ENCODE data around the gene SHISAL1. TPM values are rescaled to one million over a fixed set of nuclear protein-coding genes. Genes with fewer than 3 reads are reported as not detected.

Gene SHISAL1
- total RNA-seq, 1 donor from 2014 or later = 6.5 TPM

GRCh38 chr22:44219101-44219870, 93.5 kb downstream of the SHISAL1 start:
- Mint-ChIP-seq H3K4me3 (ENCODE audit: unreplicated experiment) (no peak overlapping the region), H3K27me3 (ENCODE audit: unreplicated experiment) (peaks cover 8% of the 10 kb centered on the region), H3K4me1 (ENCODE audit: unreplicated experiment) (no peaks in the 10 kb centered on the region), H3K9me3 (ENCODE audit: unreplicated experiment) (no peaks in the 10 kb centered on the region), H3K36me3 (ENCODE audit: low read depth, unreplicated experiment) (no peaks in the 10 kb centered on the region), H3K27ac (ENCODE audit: unreplicated experiment) (no peak overlapping the region)
- no peak for DNase-seq (ENCODE audit: low spot score)
- no peak for TF ChIP-seq CTCF (IDR thresholded peaks at IDR 0.05; ENCODE audit: unreplicated experiment)

GRCh38 chr22:44218071-44218470, 94.7 kb downstream of the SHISAL1 start:
- DNase-seq (ENCODE audit: low spot score) = no peak
- TF ChIP-seq CTCF (IDR thresholded peaks at IDR 0.05; ENCODE audit: unreplicated experiment) = no peak
- Mint-ChIP-seq H3K36me3 (ENCODE audit: low read depth, unreplicated experiment) (no peaks in the 10 kb centered on the region), H3K27me3 (ENCODE audit: unreplicated experiment) (peaks cover 4% of the 10 kb centered on the region), H3K4me1 (ENCODE audit: unreplicated experiment) (no peaks in the 10 kb centered on the region), H3K9me3 (ENCODE audit: unreplicated experiment) (no peaks in the 10 kb centered on the region), H3K27ac (ENCODE audit: unreplicated experiment) (no peak overlapping the region), H3K4me3 (ENCODE audit: unreplicated experiment) (no peak overlapping the region)

GRCh38 chr22:44217346-44217745, 95.4 kb downstream of the SHISAL1 start:
- DNase-seq (ENCODE audit: low spot score) = no peak
- H3K27me3 Mint-ChIP-seq (ENCODE audit: unreplicated experiment) = peaks cover 4% of the 10 kb centered on the region
- no peak overlapping the region for H3K27ac Mint-ChIP-seq (ENCODE audit: unreplicated experiment)

GRCh38 chr22:44215287-44215686, 97.5 kb downstream of the SHISAL1 start:
- Mint-ChIP-seq H3K27ac (ENCODE audit: unreplicated experiment) (no peak overlapping the region), H3K4me3 (ENCODE audit: unreplicated experiment) (no peak overlapping the region), H3K27me3 (ENCODE audit: unreplicated experiment) (peaks cover 6% of the 10 kb centered on the region), H3K9me3 (ENCODE audit: unreplicated experiment) (no peaks in the 10 kb centered on the region), H3K36me3 (ENCODE audit: low read depth, unreplicated experiment) (no peaks in the 10 kb centered on the region), H3K4me1 (ENCODE audit: unreplicated experiment) (no peaks in the 10 kb centered on the region)
- DNase-seq (ENCODE audit: low spot score) = no peak
- TF ChIP-seq CTCF (IDR thresholded peaks at IDR 0.05; ENCODE audit: unreplicated experiment) = no peak

More at GRCh38 chr22:44217346-44217745, 95.4 kb downstream of the SHISAL1 start:
- no peaks in the 10 kb centered on the region for H3K36me3 Mint-ChIP-seq (ENCODE audit: low read depth, unreplicated experiment)
- H3K4me3 Mint-ChIP-seq (ENCODE audit: unreplicated experiment) = no peak overlapping the region
- H3K9me3 Mint-ChIP-seq (ENCODE audit: unreplicated experiment) = no peaks in the 10 kb centered on the region
- no peak for TF ChIP-seq CTCF (IDR thresholded peaks at IDR 0.05; ENCODE audit: unreplicated experiment)
- H3K4me1 Mint-ChIP-seq (ENCODE audit: unreplicated experiment) = no peaks in the 10 kb centered on the region

- TF ChIP-seq CTCF (IDR thresholded peaks at IDR 0.05; ENCODE audit: unreplicated experiment) = no peak
- Mint-ChIP-seq H3K4me1 (ENCODE audit: unreplicated experiment) (no peaks in the 10 kb centered on the region), H3K9me3 (ENCODE audit: unreplicated experiment) (no peaks in the 10 kb centered on the region), H3K27me3 (ENCODE audit: unreplicated experiment) (peaks cover 6% of the 10 kb centered on the region), H3K4me3 (ENCODE audit: unreplicated experiment) (no peak overlapping the region), H3K36me3 (ENCODE audit: low read depth, unreplicated experiment) (no peaks in the 10 kb centered on the region), H3K27ac (ENCODE audit: unreplicated experiment) (no peak overlapping the region)
- no peak for DNase-seq (ENCODE audit: low spot score)
Measured at GRCh38 chr22:44214764-44215163, 98.0 kb downstream of the SHISAL1 start.

All from endothelial cell (in vitro differentiated cells).